GM12891 (cell line): ENCODE results near the gene GBF1.

Source experiments
- PAX5 ChIP-seq: IDR thresholded peaks from 2 replicates; pipeline ENCODE4 v1.6.1; 2011; ENCODE audit warnings: low read length, moderate library complexity, mild to moderate bottlenecking; ENCODE audit not compliant: insufficient read depth, severe bottlenecking
- POLR2A ChIP-seq: IDR thresholded peaks from 2 replicates; pipeline ENCODE4 v1.6.1; 2011; ENCODE audit warnings: low read depth, low read length, control low read depth
- POLR2AphosphoS5 ChIP-seq: IDR thresholded peaks from 2 replicates; pipeline ENCODE4 v1.6.1; 2011; ENCODE audit warnings: low read depth, low read length, control low read depth
- POU2F2 ChIP-seq: IDR thresholded peaks from 2 replicates; pipeline ENCODE4 v1.6.1; 2011; ENCODE audit warnings: low read depth, mild to moderate bottlenecking, control low read depth, low read length, moderate library complexity
- TAF1 ChIP-seq: IDR thresholded peaks from 2 replicates; pipeline ENCODE4 v1.6.1; 2011; ENCODE audit warnings: low read depth, low read length, control low read depth

GRCh38 chr10:102420181-102420713, 174.9 kb downstream of the GBF1 start:
- TF ChIP-seq POLR2AphosphoS5 (no peak), POLR2A (no peak), PAX5 (no peak), TAF1 (no peak), POU2F2 (no peak)
